Vagina (tissue), 2 donors: ENCODE data around the gene SEMA4D. TPM values are rescaled to one million over a fixed set of nuclear protein-coding genes. Genes with fewer than 3 reads are reported as not detected.

ENCODE experiments used
- DNase-seq, 2 donors: peaks; one replicate each; pipeline ENCODE4 v3.0.0-alpha.2; 2017; ENCODE audit errors: extremely low spot score in 2 of 2
- H3K27ac ChIP-seq: fragments of 200-600 bp; sonication (generic); one replicate; pipeline ENCODE4 v1.5.1; 2019
- H3K27me3 ChIP-seq: fragments of 200-600 bp; sonication (generic); one replicate; pipeline ENCODE4 v1.5.1; 2019
- H3K36me3 ChIP-seq, 2 donors: fragments of 200-600 bp; sonication (generic); one replicate each; pipeline ENCODE4 v1.5.1; 2017 to 2019
- H3K4me1 ChIP-seq: fragments of 200-600 bp; sonication (generic); one replicate; pipeline ENCODE4 v1.5.1; 2019
- H3K4me3 ChIP-seq, 2 donors: fragments of 200-600 bp; sonication (generic); 1 replicate in 1 of 2; 2 replicates in 1 of 2; pipeline ENCODE4 v1.5.1; 2016 to 2019
- H3K9me3 ChIP-seq: fragments of 200-600 bp; sonication (generic); one replicate; pipeline ENCODE4 v1.5.1; 2019
- POLR2A ChIP-seq, 2 donors: fragments of 450-650 bp; IDR thresholded peaks; one replicate each; pipeline ENCODE4 v1.6.1; 2017; ENCODE audit warnings: antibody characterized with exemption in 2 of 2, mild to moderate bottlenecking in 2 of 2, moderate library complexity in 2 of 2
- POLR2AphosphoS5 ChIP-seq, 2 donors: sonication (generic); formaldehyde crosslinking; IDR thresholded peaks; one replicate each; pipeline ENCODE4 v1.9.0; 2017; ENCODE audit warnings: antibody characterized with exemption in 2 of 2, mild to moderate bottlenecking in 2 of 2, low read depth in 1 of 2; ENCODE audit not compliant: insufficient read depth in 1 of 2
- intact Hi-C: fragments of 100-400 bp; cut with DNase I; formaldehyde crosslinking; loops from one replicate; pipeline ENCODE4 v1.15.1; 2023
- total RNA-seq: library from RNA; depleted of rRNA; stranded (reverse); fragments of >200 nt; gene quantifications from one replicate; pipeline ENCODE4 v1.2.3, GENCODE V29; 2016
- TF ChIP-seq, protein P1 (sequence below), 3 experiments: fragments of 450-650 bp in 2 of 3; fragments of 200-600 bp in 1 of 3; sonication (generic) in 1 of 3; IDR thresholded peaks; one replicate each; pipeline ENCODE4 v1.5.1; 2017 to 2019; ENCODE audit warnings: antibody characterized with exemption in 3 of 3, mild to moderate bottlenecking in 2 of 3, moderate library complexity in 2 of 3

SEMA4D gene
- total RNA-seq, 1 donor from 2014 or later, result 39.3 TPM

DNA sequence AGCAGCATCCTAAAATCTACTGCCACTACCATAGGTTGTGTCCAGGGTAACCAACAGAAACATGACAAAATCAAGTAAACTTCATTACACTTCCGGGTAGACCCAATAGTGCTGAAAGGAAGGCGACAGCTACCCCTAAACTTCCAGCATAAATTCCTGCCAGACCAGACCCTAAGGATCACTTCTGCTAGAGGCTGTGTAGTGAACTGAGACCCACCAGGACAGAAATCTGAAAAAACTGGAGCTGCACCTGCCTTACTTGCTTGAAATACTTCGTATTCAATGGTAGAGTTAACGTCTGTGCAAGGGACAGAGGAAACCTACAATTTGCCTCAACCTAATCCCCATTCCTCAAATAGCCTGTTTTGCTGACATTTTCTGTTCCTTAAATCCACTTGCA lies 180.6 kb downstream of the SEMA4D start:
- H3K27ac ChIP-seq, result peak overlapping the region; percentile 98
- peaks cover 35% of the 10 kb centered on the region for H3K4me1 ChIP-seq
- intact Hi-C loops, result no loop called here
- peaks cover 0 to 4% of the 10 kb centered on the region in 2 donors for H3K36me3 ChIP-seq
- H3K9me3 ChIP-seq, result no peaks in the 10 kb centered on the region
- no peaks in the 10 kb centered on the region for H3K27me3 ChIP-seq
- TF ChIP-seq, protein P1, sequence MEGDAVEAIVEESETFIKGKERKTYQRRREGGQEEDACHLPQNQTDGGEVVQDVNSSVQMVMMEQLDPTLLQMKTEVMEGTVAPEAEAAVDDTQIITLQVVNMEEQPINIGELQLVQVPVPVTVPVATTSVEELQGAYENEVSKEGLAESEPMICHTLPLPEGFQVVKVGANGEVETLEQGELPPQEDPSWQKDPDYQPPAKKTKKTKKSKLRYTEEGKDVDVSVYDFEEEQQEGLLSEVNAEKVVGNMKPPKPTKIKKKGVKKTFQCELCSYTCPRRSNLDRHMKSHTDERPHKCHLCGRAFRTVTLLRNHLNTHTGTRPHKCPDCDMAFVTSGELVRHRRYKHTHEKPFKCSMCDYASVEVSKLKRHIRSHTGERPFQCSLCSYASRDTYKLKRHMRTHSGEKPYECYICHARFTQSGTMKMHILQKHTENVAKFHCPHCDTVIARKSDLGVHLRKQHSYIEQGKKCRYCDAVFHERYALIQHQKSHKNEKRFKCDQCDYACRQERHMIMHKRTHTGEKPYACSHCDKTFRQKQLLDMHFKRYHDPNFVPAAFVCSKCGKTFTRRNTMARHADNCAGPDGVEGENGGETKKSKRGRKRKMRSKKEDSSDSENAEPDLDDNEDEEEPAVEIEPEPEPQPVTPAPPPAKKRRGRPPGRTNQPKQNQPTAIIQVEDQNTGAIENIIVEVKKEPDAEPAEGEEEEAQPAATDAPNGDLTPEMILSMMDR (IDR thresholded peaks at IDR 0.05), result no peak
- TF ChIP-seq POLR2AphosphoS5 (IDR thresholded peaks at IDR 0.05; ENCODE audit: insufficient read depth in 1 of 2, low read depth in 1 of 2) (no peak), POLR2A (IDR thresholded peaks at IDR 0.05) (no peak)
- no peak overlapping the region for H3K4me3 ChIP-seq
- DNase-seq, result no peak

GRCh38 chr9:89315482-89315881 lies 182.4 kb downstream of the SEMA4D start:
- no peak for DNase-seq
- Histone ChIP-seq H3K27me3 (no peaks in the 10 kb centered on the region), H3K36me3 (peaks cover 0 to 4% of the 10 kb centered on the region in 2 donors), H3K27ac (no peak overlapping the region), H3K4me1 (peaks cover 36% of the 10 kb centered on the region), H3K4me3 (no peak overlapping the region), H3K9me3 (no peaks in the 10 kb centered on the region)
- no peak for TF ChIP-seq POLR2AphosphoS5 (IDR thresholded peaks at IDR 0.05; ENCODE audit: insufficient read depth in 1 of 2, low read depth in 1 of 2)
- TF ChIP-seq POLR2A (IDR thresholded peaks at IDR 0.05), result no peak
- TF ChIP-seq, protein P1 (IDR thresholded peaks at IDR 0.05), result no peak
- intact Hi-C loops, result no loop called here

DNA sequence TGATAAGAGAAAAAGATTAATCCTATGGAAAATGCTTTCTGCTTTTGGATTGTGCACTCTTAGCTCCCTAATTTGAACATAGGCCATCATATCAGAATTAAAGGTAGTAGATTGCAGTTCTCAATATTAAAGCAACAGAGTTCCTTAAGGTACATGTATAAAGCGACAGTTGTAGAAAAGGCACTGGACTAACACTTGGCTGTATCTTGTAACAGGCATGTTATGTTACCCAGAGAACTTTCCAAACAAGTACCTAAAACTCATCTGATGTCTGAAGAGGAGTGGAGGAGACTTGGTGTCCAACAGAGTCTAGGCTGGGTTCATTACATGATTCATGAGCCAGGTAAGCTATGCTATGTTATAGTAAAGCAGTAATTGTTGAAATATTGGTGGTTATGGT lies 183.0 kb downstream of the SEMA4D start:
- Histone ChIP-seq H3K4me1 (peaks cover 33% of the 10 kb centered on the region), H3K4me3 (no peak overlapping the region), H3K27ac (no peak overlapping the region), H3K9me3 (no peaks in the 10 kb centered on the region), H3K27me3 (no peaks in the 10 kb centered on the region), H3K36me3 (no peaks in the 10 kb centered on the region)
- TF ChIP-seq, protein P1 (IDR thresholded peaks at IDR 0.05), result no peak
- TF ChIP-seq POLR2A (IDR thresholded peaks at IDR 0.05), result no peak
- TF ChIP-seq POLR2AphosphoS5 (IDR thresholded peaks at IDR 0.05; ENCODE audit: insufficient read depth in 1 of 2, low read depth in 1 of 2), result no peak
- intact Hi-C loops, result no loop called here
- DNase-seq, result no peak

GRCh38 chr9:89313842-89314241 lies 184.1 kb downstream of the SEMA4D start:
- TF ChIP-seq POLR2A (IDR thresholded peaks at IDR 0.05) (no peak), POLR2AphosphoS5 (IDR thresholded peaks at IDR 0.05; ENCODE audit: insufficient read depth in 1 of 2, low read depth in 1 of 2) (no peak)
- TF ChIP-seq, protein P1 (IDR thresholded peaks at IDR 0.05), result no peak
- H3K27ac ChIP-seq, result no peak overlapping the region
- intact Hi-C loops, result no loop called here

DNA sequence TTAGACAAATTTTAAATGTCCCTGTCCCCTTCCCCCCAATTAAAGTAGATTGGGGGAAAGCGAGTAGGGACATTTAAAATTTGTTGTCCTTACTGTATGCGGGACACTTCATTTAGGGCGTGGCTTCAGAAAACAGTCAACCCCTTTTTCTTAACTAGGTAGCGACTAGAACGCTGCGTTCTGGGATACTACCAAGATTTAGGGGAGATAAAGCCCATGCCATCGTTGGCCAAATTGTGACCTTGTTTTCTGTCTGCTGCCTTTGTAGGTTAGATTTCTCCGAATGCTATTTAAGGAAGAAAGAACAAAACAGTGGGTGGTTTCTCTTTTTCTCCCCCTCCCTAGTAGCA lies 185.7 kb downstream of the SEMA4D start:
- intact Hi-C loops, result no loop called here
- H3K4me3 ChIP-seq, result peak overlapping the region in 1 of 2 donors; percentile 69
- no peaks in the 10 kb centered on the region for H3K9me3 ChIP-seq
- no peak for TF ChIP-seq POLR2A (IDR thresholded peaks at IDR 0.05)
- TF ChIP-seq, protein P1 (IDR thresholded peaks at IDR 0.05), result no peak
- no peak for TF ChIP-seq POLR2AphosphoS5 (IDR thresholded peaks at IDR 0.05; ENCODE audit: insufficient read depth in 1 of 2, low read depth in 1 of 2)
- peaks cover 24% of the 10 kb centered on the region for H3K4me1 ChIP-seq
- no peak for DNase-seq
- no peaks in the 10 kb centered on the region for H3K27me3 ChIP-seq
- no peaks in the 10 kb centered on the region for H3K36me3 ChIP-seq
- H3K27ac ChIP-seq, result peak overlapping the region; percentile 92

More at GRCh38 chr9:89313842-89314241, 184.1 kb downstream of the SEMA4D start:
- H3K4me1 ChIP-seq, result peaks cover 32% of the 10 kb centered on the region
- no peaks in the 10 kb centered on the region for H3K36me3 ChIP-seq
- H3K27me3 ChIP-seq, result no peaks in the 10 kb centered on the region
- no peak overlapping the region for H3K4me3 ChIP-seq
- no peaks in the 10 kb centered on the region for H3K9me3 ChIP-seq
- no peak for DNase-seq
